ENCODE data around the gene CACNA1C.

CACNA1C gene

GRCh38 chr12:2393016-2393415, 340.2 kb downstream of the CACNA1C start:
- no peak for DNase-seq (ENCODE audit: low read depth)

DNA sequence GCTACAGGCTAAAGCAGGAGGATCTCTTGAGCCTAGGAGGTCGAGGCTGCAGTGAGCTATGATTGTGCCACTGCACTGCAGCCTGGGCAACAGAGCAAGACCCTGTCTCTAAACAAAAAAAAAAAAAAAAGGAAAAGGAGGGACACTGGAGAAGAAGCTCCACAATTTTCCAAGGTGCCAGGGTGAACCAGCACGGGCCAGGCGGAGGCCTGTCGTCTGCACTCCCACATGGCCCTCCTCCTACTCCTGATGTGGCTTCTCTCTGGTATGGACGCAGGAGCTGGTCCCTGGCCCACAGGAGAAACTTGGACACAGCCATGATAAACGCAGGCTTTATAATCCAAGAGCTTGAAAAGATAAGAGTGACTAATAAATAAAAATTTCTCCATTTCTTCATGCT, 341.2 kb downstream of the CACNA1C start:
- no peak for DNase-seq (ENCODE audit: low read depth)

DNA sequence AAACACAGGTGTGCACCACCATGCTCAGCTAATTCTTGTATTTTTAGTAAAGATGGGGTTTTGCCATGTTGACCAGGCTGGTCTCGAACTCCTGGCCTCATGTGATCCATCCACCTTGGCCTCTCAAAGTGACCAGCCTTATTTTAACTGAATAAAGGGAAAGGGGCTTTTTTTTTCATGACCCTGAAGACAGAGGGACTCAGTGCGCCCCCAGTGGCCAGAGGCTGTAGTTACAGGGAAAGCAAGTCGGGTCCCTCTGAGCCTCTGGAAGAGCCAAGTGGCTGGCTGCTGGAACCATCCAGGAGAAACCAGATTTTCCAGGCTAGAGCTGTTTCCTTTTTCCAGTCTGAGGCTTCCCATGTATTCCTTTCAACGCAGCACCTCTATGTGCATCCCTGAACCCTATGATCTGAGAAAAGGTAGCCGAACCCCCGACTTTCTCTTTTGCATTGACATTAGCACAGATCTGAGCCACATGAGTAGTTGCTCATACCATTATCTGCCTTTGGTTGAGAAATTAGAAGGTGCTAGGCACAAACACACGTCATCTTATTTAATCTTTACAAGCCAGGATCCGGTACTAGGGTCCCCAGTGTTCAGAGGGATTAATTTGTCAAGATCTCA, 342.7 kb downstream of the CACNA1C start:
- no peak for DNase-seq (ENCODE audit: low read depth)

- peak; percentile 29 for DNase-seq (ENCODE audit: low read depth)
Measured at GRCh38 chr12:2396448-2396871, 343.7 kb downstream of the CACNA1C start.

DNA sequence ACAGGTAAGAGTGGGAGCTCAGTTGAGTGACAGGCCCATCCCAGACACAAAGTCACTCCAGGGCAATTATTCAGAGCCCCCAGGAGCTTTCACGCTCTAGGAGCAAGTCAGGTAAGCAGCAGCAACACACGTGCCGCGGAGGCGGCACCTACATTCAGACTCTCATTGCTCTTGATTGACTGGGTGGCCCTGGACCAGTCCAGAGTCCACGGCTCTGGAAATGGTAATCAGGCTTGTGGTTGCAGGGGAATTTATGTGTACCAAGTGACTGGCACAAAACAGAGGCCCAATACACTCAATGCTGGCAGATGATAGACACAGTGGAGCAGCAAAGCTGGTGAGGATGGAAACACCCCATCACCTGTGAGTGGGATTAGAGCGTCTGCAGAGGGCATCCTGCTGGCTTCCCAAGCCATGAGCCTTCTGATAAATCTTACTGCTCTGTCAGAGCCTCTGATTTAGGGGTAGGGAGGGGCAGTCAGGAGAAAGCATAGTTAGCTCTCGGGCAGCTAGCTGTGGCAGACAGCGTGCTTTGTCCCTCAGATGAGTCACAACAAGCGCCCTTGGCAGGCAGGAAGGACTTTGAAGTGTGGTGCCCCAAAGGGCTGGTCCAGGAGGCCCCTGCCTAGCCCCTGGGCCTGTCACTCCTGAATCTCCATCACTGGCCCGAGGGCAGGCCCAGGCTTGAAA, 344.7 kb downstream of the CACNA1C start:
- DNase-seq (ENCODE audit: low read depth), result no peak

- DNase-seq (ENCODE audit: low read depth), result no peak
Measured at GRCh38 chr12:2401040-2401439, 348.3 kb downstream of the CACNA1C start.

- DNase-seq (ENCODE audit: low read depth), result no peak
Measured at GRCh38 chr12:2402073-2402579, 349.3 kb downstream of the CACNA1C start.

DNA sequence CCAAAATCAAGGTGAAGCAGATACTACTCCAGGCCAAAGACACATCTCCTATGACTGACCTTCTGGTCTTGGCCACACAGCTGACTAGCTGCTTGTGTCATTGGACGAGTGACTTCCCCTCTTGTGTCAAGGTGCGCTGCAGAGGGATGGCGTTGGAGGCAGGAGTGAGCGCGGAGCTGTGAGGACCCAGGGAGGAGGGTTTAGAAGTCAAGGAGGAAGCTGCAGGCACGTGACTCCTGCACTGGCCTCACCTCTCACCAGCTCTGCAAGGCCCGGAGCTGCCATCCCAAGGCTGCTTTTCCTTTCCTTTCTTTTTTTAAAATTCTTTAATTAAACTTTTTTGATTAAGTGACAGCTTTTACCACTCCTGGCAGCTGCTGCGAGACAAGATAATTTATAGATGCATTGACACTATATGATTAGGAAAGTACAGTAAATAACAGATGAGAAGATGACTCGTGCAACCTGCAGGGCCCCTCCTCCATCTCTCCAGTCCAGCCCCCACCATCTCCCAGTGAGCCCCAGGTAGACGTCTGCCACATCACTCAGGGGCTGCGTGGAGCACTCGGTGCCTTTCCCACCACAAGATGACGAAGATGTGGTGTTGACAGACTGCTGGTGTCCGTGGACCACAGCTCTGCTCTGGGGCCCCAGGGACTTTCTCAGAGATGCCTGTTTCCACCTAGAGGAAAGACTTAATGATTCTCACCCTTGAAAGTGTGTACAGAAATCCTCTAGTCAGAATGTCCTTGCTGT, 350.6 kb downstream of the CACNA1C start:
- no peak for DNase-seq (ENCODE audit: low read depth)

GRCh38 chr12:2405039-2405438, 352.3 kb downstream of the CACNA1C start:
- DNase-seq (ENCODE audit: low read depth), result no peak

GRCh38 chr12:2406903-2407302, 354.1 kb downstream of the CACNA1C start:
- DNase-seq (ENCODE audit: low read depth), result no peak

DNA sequence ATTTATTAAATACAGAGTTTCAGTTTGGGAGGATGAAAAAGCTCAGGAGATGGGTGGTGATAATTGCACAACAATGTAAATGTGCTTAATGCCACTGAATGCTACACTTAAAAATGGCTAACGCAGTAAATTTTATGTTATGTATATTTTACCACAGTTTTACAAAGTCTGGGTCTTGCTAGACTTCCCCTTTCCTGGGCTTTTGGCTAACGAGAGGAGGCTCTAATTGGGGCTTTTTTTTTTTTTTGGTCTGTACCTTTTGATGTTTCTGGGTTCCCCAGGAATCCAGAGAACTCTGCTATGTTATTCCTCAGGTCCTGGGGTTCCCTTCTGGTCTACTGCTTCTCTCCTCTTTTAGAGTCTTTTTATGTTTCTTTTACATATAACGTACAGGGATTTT, 355.5 kb downstream of the CACNA1C start:
- DNase-seq (ENCODE audit: low read depth), result no peak

DNA sequence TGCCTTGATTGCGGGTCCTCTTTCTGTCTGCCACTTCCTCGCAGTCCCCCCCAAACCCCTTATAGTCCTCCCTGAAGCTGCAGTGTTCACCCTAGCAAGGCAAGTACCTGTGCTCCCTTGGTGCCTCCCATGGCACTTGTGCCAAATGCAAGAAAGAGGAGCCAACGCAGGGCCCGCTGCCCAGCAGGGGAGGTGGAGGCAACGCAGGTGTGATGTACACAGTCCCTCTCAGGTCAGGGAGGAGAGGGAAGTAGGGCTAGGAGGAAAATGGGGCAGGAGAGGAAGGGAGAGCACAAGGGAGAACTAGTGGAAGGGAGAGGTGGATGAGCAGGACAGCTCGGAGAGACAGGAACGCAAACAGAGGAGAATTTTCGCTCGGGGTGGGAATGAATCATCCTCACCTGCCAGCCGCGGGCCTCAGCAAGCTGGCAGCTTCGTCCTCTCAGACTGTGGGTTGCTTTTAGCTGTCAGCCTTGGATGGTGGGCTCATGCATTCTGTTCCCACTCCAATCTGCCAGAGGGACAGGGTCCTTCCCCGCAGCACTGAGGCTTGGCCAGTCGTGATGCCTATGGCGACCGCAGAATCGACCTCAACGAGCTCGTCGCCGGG, 357.0 kb downstream of the CACNA1C start:
- no peak for DNase-seq (ENCODE audit: low read depth)

GRCh38 chr12:2410496-2410895, 357.7 kb downstream of the CACNA1C start:
- no peak for DNase-seq (ENCODE audit: low read depth)

GRCh38 chr12:2411011-2411410, 358.2 kb downstream of the CACNA1C start:
- DNase-seq (ENCODE audit: low read depth), result no peak

DNA sequence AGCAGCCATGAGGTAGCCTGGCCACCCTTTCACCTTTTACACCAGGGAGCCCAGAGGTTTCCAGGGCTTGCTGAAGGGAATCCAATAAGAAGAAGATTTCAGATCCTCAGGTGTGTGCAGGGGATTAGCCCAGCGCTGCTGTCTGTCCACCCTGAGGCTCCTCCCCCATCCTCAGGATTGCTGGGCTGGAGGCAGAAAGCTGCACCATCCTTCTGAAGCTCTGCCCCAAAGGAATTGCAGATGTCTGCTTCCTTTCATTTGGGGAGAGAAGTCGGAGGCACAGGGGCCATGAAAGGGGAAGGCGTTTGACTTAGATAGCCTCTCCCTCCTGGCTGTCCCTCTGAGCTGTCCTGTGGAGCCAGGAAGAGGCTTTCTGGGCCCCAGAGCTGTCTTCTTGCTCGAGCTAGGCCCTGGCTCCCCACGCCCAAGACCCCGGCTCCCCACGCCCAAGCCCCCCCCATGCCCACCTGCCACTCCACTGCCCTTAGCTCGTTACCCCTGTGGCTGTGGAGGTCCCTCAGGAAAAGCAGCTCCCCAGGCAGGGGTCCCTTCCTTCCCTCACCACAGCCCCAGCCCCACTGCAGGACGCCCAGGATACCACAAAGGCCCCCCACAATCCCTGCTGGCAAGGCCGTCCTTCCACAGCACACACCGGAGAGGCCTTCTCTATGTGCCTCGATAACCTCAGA, 359.0 kb downstream of the CACNA1C start:
- no peak for DNase-seq (ENCODE audit: low read depth)

- no peak for DNase-seq (ENCODE audit: low read depth)
Measured at GRCh38 chr12:2412305-2412643, 359.5 kb downstream of the CACNA1C start.

DNA sequence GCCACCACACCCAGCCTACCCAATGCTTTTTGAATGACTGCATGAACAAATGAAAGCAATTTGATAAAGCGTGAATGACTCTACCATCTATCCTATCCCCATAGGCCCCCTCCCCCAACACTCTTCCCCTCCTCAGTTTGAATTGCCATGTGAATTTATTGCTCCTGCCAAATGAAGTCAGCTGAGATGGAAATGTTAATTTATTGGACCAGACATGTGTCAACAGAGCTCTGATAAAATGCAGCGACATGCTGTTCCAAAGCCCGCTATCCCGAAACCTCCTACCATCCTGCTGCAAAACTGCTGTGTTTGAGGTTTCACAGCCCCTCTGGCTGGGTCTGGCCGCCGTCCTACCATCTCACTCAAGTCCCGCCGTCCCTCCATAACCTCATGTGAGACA, 360.5 kb downstream of the CACNA1C start:
- no peak for DNase-seq (ENCODE audit: low read depth)

DNA sequence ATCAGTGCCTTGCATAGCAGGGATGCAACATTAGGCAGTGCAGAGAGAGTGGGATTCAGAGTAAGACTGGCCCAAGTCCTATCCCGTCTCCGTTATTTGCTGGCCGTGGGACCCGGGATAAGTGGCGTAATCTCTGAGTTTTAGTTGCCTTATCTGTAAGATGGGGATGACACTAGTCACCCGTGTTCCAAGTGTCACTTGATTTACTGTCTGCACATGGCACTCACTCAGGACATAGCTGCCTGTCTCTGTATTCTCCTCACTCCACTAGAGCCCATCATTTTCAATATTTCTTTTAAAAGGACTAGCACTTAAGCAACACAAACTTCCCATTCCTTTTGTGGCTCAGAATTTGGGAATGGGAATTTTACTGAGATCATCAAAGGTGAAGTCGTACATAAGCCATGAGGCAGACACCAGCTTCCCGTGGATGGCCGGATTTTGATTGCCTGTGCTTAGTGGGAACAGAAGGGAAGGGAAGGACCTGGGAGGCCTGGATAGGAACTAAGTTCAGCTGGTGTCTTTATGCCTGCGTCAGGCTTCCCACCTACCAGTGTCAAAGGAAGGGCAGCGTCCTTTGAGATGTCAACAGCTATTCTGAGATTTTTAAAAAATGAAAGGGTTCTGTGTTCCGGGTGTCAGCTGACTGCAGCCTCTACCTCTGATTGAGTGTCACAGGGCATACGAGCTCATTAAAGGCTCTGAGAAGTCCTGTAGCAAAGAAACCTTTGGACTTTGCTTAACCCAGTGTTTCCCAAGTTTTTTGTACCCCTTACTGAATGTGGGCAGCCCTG, 361.4 kb downstream of the CACNA1C start:
- DNase-seq (ENCODE audit: low read depth), result no peak

DNA sequence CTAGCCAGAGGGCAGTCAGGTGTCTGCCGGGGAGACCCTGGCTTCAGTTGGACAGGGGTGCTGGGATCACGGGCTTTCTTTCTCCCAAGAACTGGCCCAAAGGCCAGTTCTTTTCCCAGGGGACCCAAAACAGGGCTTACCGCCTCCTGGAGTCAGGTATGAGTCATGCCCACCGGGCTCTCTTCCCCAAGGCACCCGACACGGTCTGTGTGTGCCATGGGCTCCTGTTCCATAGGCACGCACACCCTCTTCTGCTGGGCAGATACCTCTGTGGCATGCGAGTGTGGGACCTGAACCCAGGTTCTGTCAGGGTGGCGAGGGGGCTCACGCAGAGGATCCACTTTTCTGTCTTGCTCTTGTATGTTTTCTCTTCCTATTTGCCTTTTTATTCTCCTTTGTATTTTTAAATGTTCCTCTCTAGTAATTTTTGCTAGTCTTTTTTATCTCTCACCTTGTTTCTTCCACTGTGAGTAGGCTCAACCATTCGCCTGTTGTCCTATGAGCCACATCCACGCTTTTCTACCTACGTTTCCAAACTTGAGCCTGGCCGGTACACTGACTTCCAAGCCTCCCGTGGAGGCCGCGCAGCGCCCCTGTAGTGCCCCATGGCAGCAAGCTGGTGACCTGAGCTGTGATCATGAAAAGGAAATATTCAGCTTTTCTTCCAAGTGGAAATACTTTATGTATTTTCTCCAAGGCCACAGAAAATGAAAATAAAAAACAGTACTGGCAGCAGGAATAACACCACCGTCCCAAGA, 362.2 kb downstream of the CACNA1C start:
- DNase-seq (ENCODE audit: low read depth), result no peak

DNA sequence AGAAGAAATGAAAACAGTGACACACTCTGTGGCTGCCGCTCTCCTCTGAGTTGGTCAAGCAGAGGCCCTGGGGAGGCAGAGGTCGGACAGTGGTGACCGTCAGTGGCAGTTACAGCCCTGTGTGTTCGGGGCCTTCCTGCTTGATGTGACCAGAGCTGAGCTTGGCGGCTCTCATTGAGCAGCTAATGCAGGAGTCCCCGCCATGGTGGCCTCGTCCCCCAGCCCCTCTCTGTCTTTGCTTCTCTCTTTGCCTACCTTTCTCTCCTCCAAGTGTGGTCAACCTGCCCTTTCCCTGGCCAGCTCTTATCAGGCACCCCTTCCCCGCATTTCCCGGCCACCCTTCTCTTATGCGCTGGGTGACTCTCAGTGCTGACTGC, 362.8 kb downstream of the CACNA1C start:
- no peak for DNase-seq (ENCODE audit: low read depth)

DNA sequence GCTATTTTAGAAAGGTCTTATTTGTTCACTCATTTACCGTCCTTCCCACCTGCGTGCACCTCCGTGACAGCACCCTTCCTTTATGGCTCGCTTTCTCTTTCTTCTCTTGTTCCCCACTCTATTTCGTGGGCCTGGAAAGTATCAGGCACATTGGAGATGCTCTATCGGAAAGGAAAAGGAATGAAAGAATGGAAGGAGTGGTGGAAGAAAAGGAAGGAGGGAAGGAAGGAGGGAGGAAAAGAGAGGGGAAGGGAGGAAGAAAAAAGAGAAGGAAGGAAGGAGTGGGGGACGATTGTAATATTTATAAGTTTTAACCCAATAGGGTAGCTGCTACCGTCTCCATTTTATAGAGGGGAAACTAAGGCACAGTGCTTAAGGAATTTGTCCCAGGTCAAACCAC, 363.4 kb downstream of the CACNA1C start:
- no peak for DNase-seq (ENCODE audit: low read depth)

Measured in HS-27A (cell line).